ENCODE data around the gene CADM1.

Gene CADM1

GRCh38 chr11:115241899-115242298 lies 262.3 kb downstream of the CADM1 start:
- H3K27ac Mint-ChIP-seq, result no peak overlapping the region
- no peaks in the 10 kb centered on the region for H3K4me1 Mint-ChIP-seq (ENCODE audit: low read depth in 2 of 2)
- no peaks in the 10 kb centered on the region for H3K27me3 Mint-ChIP-seq
- H3K4me3 Mint-ChIP-seq, result no peak overlapping the region
- peaks cover 4% of the 10 kb centered on the region for H3K36me3 Mint-ChIP-seq (ENCODE audit: insufficient read depth)
- ATAC-seq (replicated peaks), result no peak
- no peak for DNase-seq
- H3K9me3 Mint-ChIP-seq, result no peaks in the 10 kb centered on the region

- ATAC-seq (replicated peaks) (no peak), DNase-seq (no peak)
- H3K27ac Mint-ChIP-seq, result no peak overlapping the region
- no peaks in the 10 kb centered on the region for H3K4me1 Mint-ChIP-seq (ENCODE audit: low read depth in 2 of 2)
- no peaks in the 10 kb centered on the region for H3K27me3 Mint-ChIP-seq
- no peaks in the 10 kb centered on the region for H3K9me3 Mint-ChIP-seq
- no peak overlapping the region for H3K4me3 Mint-ChIP-seq
- H3K36me3 Mint-ChIP-seq (ENCODE audit: insufficient read depth), result peaks cover 4% of the 10 kb centered on the region
Measured at GRCh38 chr11:115238791-115239190, 265.4 kb downstream of the CADM1 start.

- no peaks in the 10 kb centered on the region for H3K27me3 Mint-ChIP-seq
- peak overlapping the region in 1 of 2 donors; percentile 46 for H3K27ac Mint-ChIP-seq
Measured at GRCh38 chr11:115238086-115238485, 266.1 kb downstream of the CADM1 start.

DNA sequence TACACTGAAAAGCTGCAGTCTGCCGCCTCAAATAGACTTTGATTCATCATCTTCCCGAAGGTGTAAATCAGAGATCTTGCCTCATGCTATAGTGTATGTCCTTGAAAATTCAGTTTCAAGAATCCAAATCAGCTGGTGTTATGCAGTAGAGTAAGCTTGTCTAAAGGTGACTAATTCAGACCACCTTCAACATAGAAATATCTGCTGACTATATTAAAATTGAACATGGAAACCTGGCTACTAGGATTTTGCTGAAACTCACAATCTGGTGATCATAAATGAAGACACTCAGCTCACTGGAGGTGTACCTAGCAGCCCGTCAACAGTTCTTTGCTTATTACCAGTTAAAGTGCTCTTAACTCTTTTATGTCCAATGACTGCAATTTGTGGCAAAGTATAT lies 266.6 kb downstream of the CADM1 start:
- peaks cover 4% of the 10 kb centered on the region for H3K36me3 Mint-ChIP-seq (ENCODE audit: insufficient read depth)
- ATAC-seq (replicated peaks) (no peak), DNase-seq (no peak)
- H3K9me3 Mint-ChIP-seq, result no peaks in the 10 kb centered on the region
- no peak overlapping the region for H3K4me3 Mint-ChIP-seq
- H3K4me1 Mint-ChIP-seq (ENCODE audit: low read depth in 2 of 2), result no peaks in the 10 kb centered on the region
- H3K27me3 Mint-ChIP-seq, result no peaks in the 10 kb centered on the region
- H3K27ac Mint-ChIP-seq, result peak overlapping the region in 1 of 2 donors; percentile 46

More at GRCh38 chr11:115238086-115238485, 266.1 kb downstream of the CADM1 start:
- DNase-seq (no peak), ATAC-seq (replicated peaks) (no peak)
- H3K9me3 Mint-ChIP-seq, result no peaks in the 10 kb centered on the region
- H3K36me3 Mint-ChIP-seq (ENCODE audit: insufficient read depth), result peaks cover 4% of the 10 kb centered on the region
- H3K4me1 Mint-ChIP-seq (ENCODE audit: low read depth in 2 of 2), result no peaks in the 10 kb centered on the region
- H3K4me3 Mint-ChIP-seq, result no peak overlapping the region

DNA sequence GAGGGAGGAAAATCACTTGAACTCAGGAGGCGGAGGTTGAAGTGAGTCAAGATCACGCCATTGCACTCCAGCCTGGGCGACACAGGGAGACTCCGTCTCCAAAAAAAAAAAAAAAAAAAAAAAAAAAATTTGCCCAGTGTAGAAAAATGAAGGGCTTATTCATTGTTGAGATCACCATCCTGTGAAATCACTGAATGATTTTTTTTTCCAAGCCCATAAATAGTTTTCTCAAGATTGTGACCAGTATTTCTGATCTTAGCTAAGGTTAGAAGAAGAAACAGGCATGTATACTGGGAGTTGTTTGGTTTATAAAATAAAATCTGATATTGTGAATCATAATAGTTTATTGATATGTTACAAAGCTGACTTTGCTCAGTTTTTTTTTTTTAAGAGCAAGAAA lies 269.4 kb downstream of the CADM1 start:
- Mint-ChIP-seq H3K36me3 (ENCODE audit: insufficient read depth) (peaks cover 3% of the 10 kb centered on the region), H3K4me3 (no peak overlapping the region), H3K27ac (no peak overlapping the region), H3K4me1 (ENCODE audit: low read depth in 2 of 2) (no peaks in the 10 kb centered on the region), H3K9me3 (no peaks in the 10 kb centered on the region), H3K27me3 (no peaks in the 10 kb centered on the region)
- ATAC-seq (replicated peaks), result no peak
- no peak for DNase-seq

GRCh38 chr11:115226556-115226955 lies 277.7 kb downstream of the CADM1 start:
- Mint-ChIP-seq H3K36me3 (ENCODE audit: insufficient read depth) (no peaks in the 10 kb centered on the region), H3K4me1 (ENCODE audit: low read depth in 2 of 2) (peaks cover 11 to 26% of the 10 kb centered on the region in 2 donors), H3K4me3 (no peak overlapping the region), H3K27ac (no peak overlapping the region), H3K9me3 (peaks cover 0 to 6% of the 10 kb centered on the region in 2 donors), H3K27me3 (no peaks in the 10 kb centered on the region)
- no peak for DNase-seq
- no peak for ATAC-seq (replicated peaks)

GRCh38 chr11:115224551-115224950 lies 279.7 kb downstream of the CADM1 start:
- peak overlapping the region in 1 of 2 donors; percentile 97 for H3K27ac Mint-ChIP-seq
- H3K27me3 Mint-ChIP-seq, result no peaks in the 10 kb centered on the region
- DNase-seq, result no peak
- no peak for ATAC-seq (replicated peaks)
- no peak overlapping the region for H3K4me3 Mint-ChIP-seq
- peaks cover 11 to 30% of the 10 kb centered on the region in 2 donors for H3K4me1 Mint-ChIP-seq (ENCODE audit: low read depth in 2 of 2)
- H3K9me3 Mint-ChIP-seq, result peaks cover 0 to 6% of the 10 kb centered on the region in 2 donors
- no peaks in the 10 kb centered on the region for H3K36me3 Mint-ChIP-seq (ENCODE audit: insufficient read depth)

DNA sequence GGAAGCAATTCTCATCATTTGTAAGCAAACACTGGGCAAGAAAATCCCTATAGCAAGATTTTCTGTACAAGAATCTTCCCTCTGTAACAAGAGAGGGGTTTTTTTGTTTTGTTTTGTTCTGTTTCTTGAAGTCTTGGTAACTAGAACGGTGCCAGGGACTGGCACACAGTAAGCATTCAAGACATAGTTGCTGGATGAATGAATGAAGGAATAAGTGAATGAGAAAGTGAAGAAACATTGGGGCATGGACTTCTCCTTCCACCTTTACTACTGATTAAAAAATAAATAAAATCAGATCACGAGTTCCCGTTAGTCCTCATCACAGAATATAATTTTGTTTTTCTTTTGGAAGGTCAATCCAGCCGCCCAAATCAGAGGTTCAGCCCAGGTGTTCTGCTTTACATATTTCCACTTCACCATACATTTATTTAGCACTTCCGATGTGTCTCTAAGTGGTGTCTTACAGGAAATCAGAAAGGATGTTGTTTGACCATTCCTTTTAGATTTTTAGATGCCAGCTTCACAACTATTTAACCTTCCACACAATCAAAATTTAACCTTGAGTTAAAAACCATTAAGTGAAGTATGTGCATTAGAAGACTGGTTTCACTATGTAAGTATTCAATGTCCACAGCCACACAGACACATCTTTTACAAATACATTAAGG lies 281.2 kb downstream of the CADM1 start:
- ATAC-seq (replicated peaks), result peak; percentile 60
- peak overlapping the region; percentile 93 to 97 for H3K27ac Mint-ChIP-seq
- peaks cover 0 to 6% of the 10 kb centered on the region in 2 donors for H3K9me3 Mint-ChIP-seq
- peaks cover 15 to 45% of the 10 kb centered on the region in 2 donors for H3K4me1 Mint-ChIP-seq (ENCODE audit: low read depth in 2 of 2)
- H3K27me3 Mint-ChIP-seq, result no peaks in the 10 kb centered on the region
- DNase-seq, result no peak
- H3K36me3 Mint-ChIP-seq (ENCODE audit: insufficient read depth), result no peaks in the 10 kb centered on the region
- H3K4me3 Mint-ChIP-seq, result peak overlapping the region; percentile 19 to 48

DNA sequence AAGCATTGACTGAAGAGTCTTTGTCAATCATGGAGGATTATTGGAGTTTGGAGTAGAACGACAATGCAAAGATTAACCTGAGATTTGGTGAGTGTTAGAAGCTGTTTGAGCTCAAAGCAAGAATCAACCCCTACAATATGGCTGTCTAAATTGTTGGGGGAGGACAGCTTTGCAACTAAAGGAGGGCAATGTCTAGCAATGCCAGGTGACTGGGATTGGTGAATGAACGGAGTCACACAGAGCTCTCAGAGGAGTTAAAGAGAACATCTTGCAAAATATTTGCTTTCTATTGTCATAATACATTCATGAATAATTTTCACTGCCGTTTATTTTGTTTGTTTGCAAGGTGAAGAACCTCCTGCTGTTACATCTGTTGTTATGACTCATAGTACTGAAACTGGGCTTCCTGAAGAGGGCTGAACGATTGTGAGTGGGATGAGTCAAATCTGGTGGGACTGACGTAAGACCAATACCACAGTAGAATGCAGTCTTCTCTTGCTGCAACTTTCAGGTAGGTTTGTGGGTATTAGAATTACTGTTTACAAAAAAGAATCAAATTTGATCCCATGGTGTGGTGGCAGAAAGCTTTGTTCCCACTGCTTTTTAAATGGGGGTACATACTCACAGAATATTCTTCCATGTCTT lies 281.9 kb downstream of the CADM1 start:
- H3K27me3 Mint-ChIP-seq, result no peaks in the 10 kb centered on the region
- peak overlapping the region; percentile 19 to 48 for H3K4me3 Mint-ChIP-seq
- H3K4me1 Mint-ChIP-seq (ENCODE audit: low read depth in 2 of 2), result peaks cover 19 to 52% of the 10 kb centered on the region in 2 donors
- H3K9me3 Mint-ChIP-seq, result peaks cover 0 to 6% of the 10 kb centered on the region in 2 donors
- peak; percentile 20 to 43 (median 25) for DNase-seq
- H3K36me3 Mint-ChIP-seq (ENCODE audit: insufficient read depth), result no peaks in the 10 kb centered on the region
- peak overlapping the region; percentile 93 to 97 for H3K27ac Mint-ChIP-seq
- peak; percentile 86 for ATAC-seq (replicated peaks)

DNA sequence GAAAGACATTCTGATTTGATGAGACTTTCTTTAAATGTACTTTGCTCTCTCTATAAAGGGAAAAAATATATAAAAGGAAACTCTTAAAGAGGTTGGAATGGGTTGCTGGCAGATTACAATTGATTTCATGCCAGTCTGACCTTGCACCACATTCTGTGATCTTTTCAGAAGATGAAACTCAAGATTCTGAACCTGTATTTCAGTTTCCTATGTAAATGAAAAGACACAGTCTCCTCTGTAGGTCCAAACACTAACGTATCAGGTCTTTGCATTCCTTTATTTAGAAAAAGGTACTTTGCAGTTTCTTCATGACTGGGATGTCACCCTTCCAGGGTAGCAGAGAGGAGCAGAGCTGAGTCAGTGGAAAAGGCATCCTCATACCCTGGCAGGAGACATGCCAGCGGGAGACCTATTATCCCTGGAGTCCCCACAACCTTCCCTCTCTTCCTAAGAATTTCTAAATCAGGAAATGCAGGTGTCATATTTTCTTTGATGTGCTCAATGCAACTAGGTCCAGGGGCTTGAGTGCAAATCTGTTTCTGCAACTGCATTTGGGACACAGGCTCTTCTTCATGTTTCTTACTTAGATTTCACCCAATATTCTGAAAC lies 282.6 kb downstream of the CADM1 start:
- peaks cover 19 to 59% of the 10 kb centered on the region in 2 donors for H3K4me1 Mint-ChIP-seq (ENCODE audit: low read depth in 2 of 2)

DNA sequence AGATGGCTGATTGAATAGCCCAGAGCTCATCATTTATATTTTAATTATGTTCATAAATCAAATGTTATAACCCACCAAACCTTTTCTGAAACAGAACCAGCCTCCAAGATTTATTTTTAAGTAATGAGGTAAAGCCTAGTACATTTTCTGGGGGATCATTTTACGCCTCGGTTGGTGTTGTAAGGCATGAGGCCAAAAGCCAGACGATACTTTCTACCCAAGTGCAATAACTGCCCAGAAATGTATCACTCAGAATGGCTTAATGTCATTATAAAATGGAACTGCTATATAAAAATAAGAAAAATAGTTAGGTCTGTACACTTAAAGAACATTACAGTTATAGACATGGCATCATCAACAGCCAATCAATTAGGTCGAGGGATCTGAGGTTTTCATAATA lies 283.3 kb downstream of the CADM1 start:
- Mint-ChIP-seq H3K27ac (peak overlapping the region in 1 of 2 donors; percentile 97), H3K27me3 (no peaks in the 10 kb centered on the region), H3K9me3 (peaks cover 0 to 6% of the 10 kb centered on the region in 2 donors), H3K36me3 (ENCODE audit: insufficient read depth) (no peaks in the 10 kb centered on the region), H3K4me1 (ENCODE audit: low read depth in 2 of 2) (peaks cover 19 to 64% of the 10 kb centered on the region in 2 donors), H3K4me3 (no peak overlapping the region)
- ATAC-seq (replicated peaks) (no peak), DNase-seq (no peak)

More for the DNA sequence above, 282.6 kb downstream of the CADM1 start:
- H3K27me3 Mint-ChIP-seq, result no peaks in the 10 kb centered on the region
- H3K27ac Mint-ChIP-seq, result peak overlapping the region; percentile 93 to 97
- no peaks in the 10 kb centered on the region for H3K36me3 Mint-ChIP-seq (ENCODE audit: insufficient read depth)
- ATAC-seq (replicated peaks) (no peak), DNase-seq (no peak)
- H3K4me3 Mint-ChIP-seq, result peak overlapping the region; percentile 19 to 48
- peaks cover 0 to 6% of the 10 kb centered on the region in 2 donors for H3K9me3 Mint-ChIP-seq

- no peak overlapping the region for H3K4me3 Mint-ChIP-seq
- no peak for DNase-seq
- H3K4me1 Mint-ChIP-seq (ENCODE audit: low read depth in 2 of 2), result peaks cover 21 to 65% of the 10 kb centered on the region in 2 donors
- no peaks in the 10 kb centered on the region for H3K27me3 Mint-ChIP-seq
- peaks cover 0 to 6% of the 10 kb centered on the region in 2 donors for H3K9me3 Mint-ChIP-seq
- H3K27ac Mint-ChIP-seq, result peak overlapping the region in 1 of 2 donors; percentile 97
- ATAC-seq (replicated peaks), result no peak
- H3K36me3 Mint-ChIP-seq (ENCODE audit: insufficient read depth), result no peaks in the 10 kb centered on the region
Measured at GRCh38 chr11:115220423-115220822, 283.8 kb downstream of the CADM1 start.

- no peak for ATAC-seq (replicated peaks)
Measured at GRCh38 chr11:115219376-115219775, 284.8 kb downstream of the CADM1 start.

More at GRCh38 chr11:115219376-115219775, 284.8 kb downstream of the CADM1 start:
- Mint-ChIP-seq H3K36me3 (ENCODE audit: insufficient read depth) (no peaks in the 10 kb centered on the region), H3K9me3 (peaks cover 0 to 6% of the 10 kb centered on the region in 2 donors), H3K27me3 (no peaks in the 10 kb centered on the region), H3K27ac (peak overlapping the region; percentile 66 to 97), H3K4me3 (no peak overlapping the region), H3K4me1 (ENCODE audit: low read depth in 2 of 2) (peaks cover 27 to 75% of the 10 kb centered on the region in 2 donors)
- no peak for DNase-seq

Data from effector memory CD8-positive, alpha-beta T cell (primary cell).